ENCODE data around the gene SYNDIG1.

The SYNDIG1 gene

DNA sequence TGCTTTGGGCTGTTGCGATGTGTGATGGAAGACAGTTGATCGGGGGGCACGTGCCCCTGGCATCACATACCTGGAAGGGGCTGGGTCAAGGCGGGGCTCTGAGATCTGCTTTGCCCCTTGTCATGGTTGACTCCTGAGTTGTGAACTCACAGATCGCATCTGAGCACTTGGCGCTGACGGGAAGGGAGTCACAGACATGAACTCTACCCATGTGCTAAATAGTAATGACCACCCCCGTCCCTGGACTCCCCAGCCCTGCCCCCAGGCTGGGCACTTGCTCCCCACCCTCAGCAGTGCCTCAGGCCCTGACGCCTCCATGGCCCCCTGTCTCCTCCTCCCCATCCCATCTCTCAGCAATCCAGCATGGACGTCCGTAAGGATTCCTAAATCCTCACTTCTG is 107.0 kb downstream of the SYNDIG1 start:
- CTCF ChIA-PET = no interaction called here
- no peak for TF ChIP-seq HDGF (IDR thresholded peaks at IDR 0.05; ENCODE audit: borderline replicate concordance)
- TF ChIP-seq NFRKB (IDR thresholded peaks at IDR 0.05) = no peak
- no peak for TF ChIP-seq ARNT (IDR thresholded peaks at IDR 0.05)
- no peak for TF ChIP-seq FOXM1 (IDR thresholded peaks at IDR 0.05; ENCODE audit: borderline replicate concordance)
- no peak for TF ChIP-seq FOXA1 (IDR thresholded peaks at IDR 0.05)
- TF ChIP-seq FOXK2 (IDR thresholded peaks at IDR 0.05) = no peak
- TF ChIP-seq ELF4 (IDR thresholded peaks at IDR 0.05) = no peak
- TF ChIP-seq CTBP1 (IDR thresholded peaks at IDR 0.05; ENCODE audit: borderline replicate concordance) = no peak
- TF ChIP-seq, protein P1, sequence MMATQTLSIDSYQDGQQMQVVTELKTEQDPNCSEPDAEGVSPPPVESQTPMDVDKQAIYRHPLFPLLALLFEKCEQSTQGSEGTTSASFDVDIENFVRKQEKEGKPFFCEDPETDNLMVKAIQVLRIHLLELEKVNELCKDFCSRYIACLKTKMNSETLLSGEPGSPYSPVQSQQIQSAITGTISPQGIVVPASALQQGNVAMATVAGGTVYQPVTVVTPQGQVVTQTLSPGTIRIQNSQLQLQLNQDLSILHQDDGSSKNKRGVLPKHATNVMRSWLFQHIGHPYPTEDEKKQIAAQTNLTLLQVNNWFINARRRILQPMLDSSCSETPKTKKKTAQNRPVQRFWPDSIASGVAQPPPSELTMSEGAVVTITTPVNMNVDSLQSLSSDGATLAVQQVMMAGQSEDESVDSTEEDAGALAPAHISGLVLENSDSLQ (IDR thresholded peaks at IDR 0.05) = no peak
- TF ChIP-seq BHLHE40 (IDR thresholded peaks at IDR 0.05; ENCODE audit: borderline replicate concordance) = no peak
- TF ChIP-seq SP1 (IDR thresholded peaks at IDR 0.05) = no peak
- no peak for TF ChIP-seq L3MBTL2 (conservative IDR thresholded peaks at IDR 0.05)
- TF ChIP-seq LEF1 (IDR thresholded peaks at IDR 0.05; ENCODE audit: borderline replicate concordance) = no peak
- TF ChIP-seq ZNF384 (IDR thresholded peaks at IDR 0.05) = no peak
- TF ChIP-seq SUZ12 (IDR thresholded peaks at IDR 0.05) = no peak
- DNase-seq (ENCODE audit: extremely low spot score) = no peak
- POLR2A ChIA-PET = no interaction called here

GRCh38 chr20:24577271-24577909 is 108.0 kb downstream of the SYNDIG1 start:
- ChIA-PET POLR2A (no interaction called here), CTCF (no interaction called here)

GRCh38 chr20:24578567-24579415 is 109.4 kb downstream of the SYNDIG1 start:
- DNase-seq (ENCODE audit: extremely low spot score) = no peak
- ChIA-PET CTCF (no interaction called here), POLR2A (no interaction called here)
- no peak for TF ChIP-seq FOXM1 (IDR thresholded peaks at IDR 0.05; ENCODE audit: borderline replicate concordance)
- TF ChIP-seq BHLHE40 (IDR thresholded peaks at IDR 0.05; ENCODE audit: borderline replicate concordance) = no peak
- TF ChIP-seq SUZ12 (IDR thresholded peaks at IDR 0.05) = no peak
- TF ChIP-seq ELF4 (IDR thresholded peaks at IDR 0.05) = no peak
- no peak for TF ChIP-seq FOXK2 (IDR thresholded peaks at IDR 0.05)
- no peak for TF ChIP-seq HDGF (IDR thresholded peaks at IDR 0.05; ENCODE audit: borderline replicate concordance)
- TF ChIP-seq NFRKB (IDR thresholded peaks at IDR 0.05) = no peak
- TF ChIP-seq TARDBP (IDR thresholded peaks at IDR 0.05) = no peak
- TF ChIP-seq ZNF384 (IDR thresholded peaks at IDR 0.05) = no peak
- TF ChIP-seq, protein P1 (IDR thresholded peaks at IDR 0.05) = no peak
- no peak for TF ChIP-seq CTBP1 (IDR thresholded peaks at IDR 0.05; ENCODE audit: borderline replicate concordance)
- TF ChIP-seq LEF1 (IDR thresholded peaks at IDR 0.05; ENCODE audit: borderline replicate concordance) = no peak
- TF ChIP-seq L3MBTL2 (conservative IDR thresholded peaks at IDR 0.05) = no peak
- TF ChIP-seq SP1 (IDR thresholded peaks at IDR 0.05) = no peak
- TF ChIP-seq ARNT (IDR thresholded peaks at IDR 0.05) = no peak
- TF ChIP-seq FOXA1 (IDR thresholded peaks at IDR 0.05) = no peak

More at GRCh38 chr20:24577271-24577909, 108.0 kb downstream of the SYNDIG1 start:
- TF ChIP-seq SUZ12 (IDR thresholded peaks at IDR 0.05) = no peak
- DNase-seq (ENCODE audit: extremely low spot score) = no peak

GRCh38 chr20:24579475-24579874 is 110.0 kb downstream of the SYNDIG1 start:
- CTCF ChIA-PET = no interaction called here

DNA sequence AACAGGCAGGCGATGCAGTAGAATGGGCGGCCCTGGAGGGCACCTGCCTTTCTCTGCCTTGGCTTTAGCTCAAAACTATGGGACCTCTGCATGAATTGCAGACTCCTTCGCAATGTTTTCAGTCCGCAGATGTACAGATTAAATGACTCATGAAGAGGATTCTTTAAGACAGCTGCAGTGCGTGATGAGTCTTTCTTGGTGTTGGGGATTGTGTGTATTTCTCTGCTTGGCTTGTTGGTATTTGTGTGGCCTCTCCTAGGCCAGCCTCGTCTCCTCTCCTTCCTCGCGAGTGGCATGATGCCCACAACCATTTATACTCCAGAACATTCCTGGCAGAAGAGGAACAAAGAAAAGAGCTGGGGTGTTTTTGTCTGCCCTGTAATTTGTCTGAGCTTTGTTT is 110.6 kb downstream of the SYNDIG1 start:
- ChIA-PET POLR2A (no interaction called here), CTCF (no interaction called here)
- TF ChIP-seq ZNF384 (IDR thresholded peaks at IDR 0.05) (no peak), SP1 (IDR thresholded peaks at IDR 0.05) (no peak), BHLHE40 (IDR thresholded peaks at IDR 0.05; ENCODE audit: borderline replicate concordance) (no peak), TARDBP (IDR thresholded peaks at IDR 0.05) (no peak), ELF4 (IDR thresholded peaks at IDR 0.05) (no peak), HDGF (IDR thresholded peaks at IDR 0.05; ENCODE audit: borderline replicate concordance) (no peak), NFRKB (IDR thresholded peaks at IDR 0.05) (no peak), LEF1 (IDR thresholded peaks at IDR 0.05; ENCODE audit: borderline replicate concordance) (no peak), L3MBTL2 (conservative IDR thresholded peaks at IDR 0.05) (no peak), SUZ12 (IDR thresholded peaks at IDR 0.05) (no peak), FOXK2 (IDR thresholded peaks at IDR 0.05) (no peak)
- TF ChIP-seq, protein P1 (IDR thresholded peaks at IDR 0.05) = no peak
- DNase-seq (ENCODE audit: extremely low spot score) = no peak

More at GRCh38 chr20:24579475-24579874, 110.0 kb downstream of the SYNDIG1 start:
- no peak for DNase-seq (ENCODE audit: extremely low spot score)
- POLR2A ChIA-PET = no interaction called here
- TF ChIP-seq TARDBP (IDR thresholded peaks at IDR 0.05) (no peak), CTBP1 (IDR thresholded peaks at IDR 0.05; ENCODE audit: borderline replicate concordance) (no peak), SP1 (IDR thresholded peaks at IDR 0.05) (no peak), ZNF384 (IDR thresholded peaks at IDR 0.05) (no peak), NFRKB (IDR thresholded peaks at IDR 0.05) (no peak), ARNT (IDR thresholded peaks at IDR 0.05) (no peak), BHLHE40 (IDR thresholded peaks at IDR 0.05; ENCODE audit: borderline replicate concordance) (no peak), SUZ12 (IDR thresholded peaks at IDR 0.05) (no peak), L3MBTL2 (conservative IDR thresholded peaks at IDR 0.05) (no peak), FOXK2 (IDR thresholded peaks at IDR 0.05) (no peak), HDGF (IDR thresholded peaks at IDR 0.05; ENCODE audit: borderline replicate concordance) (no peak)
- TF ChIP-seq, protein P1 (IDR thresholded peaks at IDR 0.05) = no peak
